ENCODE results near the gene UBE3C.
A peak's percentile ranks its signal among the peaks of the same experiment; 100 is the strongest.
"Not testable (repeated sequence)": the region's sequence is repeated elsewhere in the genome, so short reads cannot be mapped to it uniquely, and the experiment has no call there.

UBE3C gene

DNA sequence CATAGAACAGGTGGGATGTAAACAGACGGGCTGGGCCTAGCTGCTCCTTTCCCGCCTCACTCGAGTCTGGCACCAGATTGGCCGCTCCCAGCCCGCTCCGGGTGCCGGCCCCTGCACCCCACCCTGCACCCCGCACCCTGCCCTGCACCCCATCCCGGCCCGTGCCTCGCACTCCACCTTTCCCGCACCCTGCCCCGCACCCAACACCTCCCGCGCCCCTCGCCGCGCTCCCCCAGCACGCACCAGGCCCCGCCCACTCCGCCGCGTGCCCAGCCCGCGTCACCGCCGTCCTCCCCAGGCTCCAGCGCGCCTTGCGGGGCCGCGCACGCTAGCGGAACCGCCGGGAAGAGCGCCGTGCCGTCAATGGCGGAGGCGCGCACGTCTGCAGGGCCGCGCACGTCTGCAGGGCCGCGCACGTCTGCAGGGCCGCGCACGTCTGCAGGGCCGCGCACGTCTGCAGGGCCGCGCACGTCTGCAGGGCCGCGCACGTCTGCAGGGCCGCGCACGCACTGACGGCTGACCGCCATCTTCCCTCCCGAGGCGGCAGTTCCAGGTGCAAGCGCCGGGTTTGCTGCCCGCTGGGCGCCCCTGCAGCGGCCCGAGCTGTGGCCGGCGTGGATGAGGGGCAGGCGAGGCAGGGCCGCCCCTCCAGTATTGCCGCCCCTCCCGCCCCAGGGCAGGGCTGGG is at the start of gene UBE3C:
Gene UBE3C (plus strand): TSS at position 503 of the 687 bp plus-strand sequence. CDS start 347 bp downstream, outside the sequence.
- peak; percentile 98 for DNase-seq (ENCODE audit: low read depth, low spot score)

DNA sequence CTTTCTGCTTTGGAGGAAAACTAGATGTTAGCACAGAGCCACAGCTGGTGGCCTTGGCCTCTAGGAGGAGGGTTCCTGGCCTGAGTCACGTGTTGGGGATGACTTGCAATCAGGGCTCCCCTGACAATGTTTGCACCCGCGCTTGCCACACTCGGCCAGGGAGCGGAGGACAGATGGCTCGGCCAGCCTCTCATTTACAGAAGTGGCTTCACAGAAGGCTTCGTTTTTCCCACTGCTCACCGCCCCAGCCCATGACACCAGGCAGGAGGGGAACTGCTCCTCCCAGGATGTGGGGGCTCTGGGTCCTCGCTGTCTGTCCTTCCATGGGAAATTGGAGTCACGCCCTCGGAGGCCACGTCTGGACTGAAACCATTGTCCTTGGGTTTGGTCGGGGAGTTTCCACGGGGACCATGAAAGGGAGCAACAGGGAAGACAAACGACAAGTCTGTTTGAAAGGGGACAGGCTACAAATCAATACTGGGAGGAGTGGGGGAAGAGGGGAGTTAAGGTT is 49.6 kb upstream of the UBE3C start:
- DNase-seq (ENCODE audit: low read depth, low spot score): no peak

- no peak for DNase-seq (ENCODE audit: low read depth, low spot score)
Observed at GRCh38 chr7:157090485-157091165, 48.1 kb upstream of the UBE3C start.

DNA sequence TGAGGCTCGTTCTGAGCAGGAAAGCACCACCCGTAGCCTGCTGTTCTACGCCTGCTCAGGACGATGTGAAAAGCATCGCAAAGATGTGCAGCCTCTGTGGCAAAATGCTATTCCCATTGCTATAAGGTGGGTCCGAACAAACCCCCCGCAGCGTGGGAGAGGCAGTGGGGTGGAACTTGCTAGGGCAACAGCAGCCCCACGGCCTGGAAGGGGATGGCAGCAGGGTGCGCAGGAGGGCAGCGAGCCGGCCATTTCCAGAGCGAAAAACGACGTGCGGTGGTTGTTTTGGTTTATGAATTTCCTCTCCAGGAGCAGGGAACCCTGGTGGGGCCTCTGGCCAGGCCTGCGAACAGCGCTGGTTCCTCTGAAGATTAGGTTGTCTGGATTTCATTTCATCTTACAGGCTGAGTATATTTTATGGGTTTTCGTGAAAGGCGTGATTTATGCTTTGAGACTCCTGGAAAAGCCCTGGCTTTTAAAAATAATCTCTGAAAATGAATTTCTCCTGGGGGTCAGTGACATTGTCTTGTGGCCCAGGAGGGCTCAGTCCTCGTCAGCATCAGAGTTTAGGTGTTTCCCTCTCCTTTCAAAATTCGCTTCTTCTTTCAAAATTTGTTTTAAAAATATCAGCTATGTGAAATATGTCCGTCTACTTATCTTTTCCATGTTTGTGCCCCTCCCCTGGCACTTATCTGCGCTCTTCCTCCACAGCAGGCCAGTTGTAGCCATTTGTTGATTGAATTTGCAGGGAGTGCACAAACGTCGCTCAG is 42.3 kb upstream of the UBE3C start:
- no peak for DNase-seq (ENCODE audit: low read depth, low spot score)

GRCh38 chr7:157097056-157097329 is 41.7 kb upstream of the UBE3C start:
- no peak for DNase-seq (ENCODE audit: low read depth, low spot score)

GRCh38 chr7:157097569-157097968 is 41.2 kb upstream of the UBE3C start:
- no peak for DNase-seq (ENCODE audit: low read depth, low spot score)

DNA sequence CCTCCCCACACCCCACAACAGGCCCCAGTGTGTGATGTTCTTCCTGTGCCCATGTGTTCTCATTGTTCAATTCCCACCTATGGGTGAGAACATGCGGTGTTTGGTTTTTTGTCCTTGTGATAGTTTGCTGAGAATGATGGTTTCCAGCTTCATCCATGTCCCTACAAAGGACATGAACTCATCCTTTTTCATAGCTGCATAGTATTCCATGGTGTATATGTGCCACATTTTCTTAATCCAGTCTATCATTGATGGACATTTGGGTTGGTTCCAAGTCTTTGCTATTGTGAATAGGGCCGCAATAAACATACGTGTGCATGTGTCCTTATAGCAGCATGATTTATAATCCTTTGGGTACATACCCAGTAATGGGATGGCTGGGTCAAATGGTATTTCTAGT is 38.7 kb upstream of the UBE3C start:
- DNase-seq (ENCODE audit: low read depth, low spot score): not testable (repeated sequence)

GRCh38 chr7:157103641-157104040 is 35.1 kb upstream of the UBE3C start:
- not testable (repeated sequence) for DNase-seq (ENCODE audit: low read depth, low spot score)

GRCh38 chr7:157111311-157111710 is 27.4 kb upstream of the UBE3C start:
- no peak for DNase-seq (ENCODE audit: low read depth, low spot score)

DNA sequence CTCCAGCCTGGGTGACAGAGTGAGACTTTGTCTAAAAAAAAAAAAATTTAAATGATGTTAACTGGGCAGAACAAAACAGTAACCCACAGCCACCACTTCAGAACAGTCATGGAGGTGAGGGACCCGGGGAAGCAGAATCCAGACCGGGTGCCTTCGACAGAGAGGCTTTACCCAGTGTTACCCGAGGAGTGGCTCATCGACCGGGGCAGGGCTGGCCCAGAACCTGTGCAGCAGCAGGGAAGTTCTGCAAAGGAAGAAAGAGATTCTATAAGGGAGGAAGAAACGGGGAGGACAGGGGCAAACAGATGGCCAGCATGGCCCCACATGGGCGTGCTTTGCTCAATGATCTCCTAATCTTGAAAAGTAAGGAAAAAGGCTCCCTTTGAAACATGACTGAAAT is 26.0 kb upstream of the UBE3C start:
- DNase-seq (ENCODE audit: low read depth, low spot score): no peak

DNA sequence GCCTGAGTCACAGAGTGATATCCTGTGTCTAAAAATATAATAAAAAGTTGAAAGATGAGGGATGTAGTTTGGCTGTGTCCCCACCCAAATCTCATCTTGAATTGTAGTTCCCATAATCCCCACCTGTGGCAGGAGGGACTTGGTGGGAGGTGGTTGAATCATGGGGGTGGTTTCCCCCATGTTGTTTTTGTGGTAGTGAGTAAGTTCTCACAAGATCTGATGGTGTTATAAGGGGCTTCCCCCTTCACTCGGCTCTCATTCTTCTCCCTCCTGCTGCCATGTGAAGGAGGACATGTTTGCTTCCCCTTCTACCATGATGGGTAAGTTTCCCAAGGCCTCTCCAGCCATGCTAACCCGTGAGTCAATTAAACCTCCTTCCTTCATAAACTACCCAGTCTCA is 25.1 kb upstream of the UBE3C start:
- DNase-seq (ENCODE audit: low read depth, low spot score): no peak

DNA sequence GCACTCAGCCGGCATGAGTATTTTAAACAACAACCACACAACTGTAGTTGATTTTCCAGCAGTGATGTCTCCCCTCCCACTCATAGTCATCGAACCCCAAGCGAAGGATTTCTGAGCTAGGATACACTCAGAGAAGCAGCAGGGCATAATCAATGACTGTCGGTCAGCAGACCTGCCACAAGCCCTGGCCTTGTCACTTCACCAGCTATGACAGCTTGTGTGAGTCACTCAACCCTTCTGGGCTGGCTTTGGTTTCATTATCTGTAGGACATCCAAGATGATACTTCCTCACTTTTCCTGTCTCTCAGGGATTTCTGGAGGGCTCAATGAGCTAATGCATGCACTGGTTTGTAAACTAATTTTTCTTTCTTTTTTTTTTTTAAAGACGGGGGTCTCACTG is 22.0 kb upstream of the UBE3C start:
- no peak for DNase-seq (ENCODE audit: low read depth, low spot score)

DNA sequence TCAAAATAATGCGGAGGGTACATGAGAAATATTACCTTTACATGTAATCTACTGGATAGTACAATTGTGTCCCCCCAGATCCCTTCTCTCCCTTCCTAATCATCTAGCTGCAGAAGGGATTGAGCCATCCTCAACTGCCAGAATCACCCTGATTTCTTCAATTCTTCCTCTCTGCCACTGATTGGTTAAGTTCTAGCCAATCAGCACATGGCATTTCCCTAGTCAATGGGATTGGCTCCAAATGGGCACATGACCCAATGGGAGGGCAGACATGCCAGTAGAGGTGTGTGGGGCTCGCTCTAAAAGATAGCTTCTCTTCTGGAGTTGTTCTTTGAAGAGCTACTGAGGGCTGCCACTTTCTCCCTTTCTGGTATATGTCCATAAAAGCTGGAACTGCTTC is 20.9 kb upstream of the UBE3C start:
- DNase-seq (ENCODE audit: low read depth, low spot score): no peak

- DNase-seq (ENCODE audit: low read depth, low spot score): no peak
Observed at GRCh38 chr7:157120181-157120580, 18.5 kb upstream of the UBE3C start.

DNA sequence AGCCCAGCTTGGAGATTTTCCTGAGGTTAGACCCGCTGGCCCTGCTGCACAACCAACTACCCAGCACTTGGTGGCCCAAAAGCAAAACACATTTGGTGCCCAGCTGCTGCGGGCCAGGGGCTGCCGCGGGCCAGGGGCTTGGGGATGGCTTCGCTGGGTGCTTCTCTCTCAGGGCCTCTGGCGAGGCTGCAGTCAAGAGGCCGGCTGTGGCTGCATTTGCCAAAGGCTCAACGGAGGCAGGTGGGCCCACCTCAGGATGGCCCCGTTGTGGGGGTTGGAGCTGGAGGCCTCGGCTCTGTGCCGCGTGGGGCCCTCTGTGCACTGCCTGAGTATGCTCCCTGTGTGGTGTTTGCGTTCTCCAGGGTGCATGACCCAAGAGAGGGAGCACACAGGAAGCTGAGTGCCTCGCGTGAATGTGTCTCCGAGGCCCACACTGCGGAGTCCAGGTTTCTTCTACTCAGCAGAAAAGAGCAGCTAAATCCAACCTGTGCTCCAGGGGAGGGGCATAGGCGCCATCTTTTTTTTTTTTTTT is 17.5 kb upstream of the UBE3C start:
- DNase-seq (ENCODE audit: low read depth, low spot score): no peak

GRCh38 chr7:157122800-157123495 is 15.8 kb upstream of the UBE3C start:
- DNase-seq (ENCODE audit: low read depth, low spot score): no peak

- DNase-seq (ENCODE audit: low read depth, low spot score): no peak
Observed at GRCh38 chr7:157124690-157125089, 14.0 kb upstream of the UBE3C start.

DNA sequence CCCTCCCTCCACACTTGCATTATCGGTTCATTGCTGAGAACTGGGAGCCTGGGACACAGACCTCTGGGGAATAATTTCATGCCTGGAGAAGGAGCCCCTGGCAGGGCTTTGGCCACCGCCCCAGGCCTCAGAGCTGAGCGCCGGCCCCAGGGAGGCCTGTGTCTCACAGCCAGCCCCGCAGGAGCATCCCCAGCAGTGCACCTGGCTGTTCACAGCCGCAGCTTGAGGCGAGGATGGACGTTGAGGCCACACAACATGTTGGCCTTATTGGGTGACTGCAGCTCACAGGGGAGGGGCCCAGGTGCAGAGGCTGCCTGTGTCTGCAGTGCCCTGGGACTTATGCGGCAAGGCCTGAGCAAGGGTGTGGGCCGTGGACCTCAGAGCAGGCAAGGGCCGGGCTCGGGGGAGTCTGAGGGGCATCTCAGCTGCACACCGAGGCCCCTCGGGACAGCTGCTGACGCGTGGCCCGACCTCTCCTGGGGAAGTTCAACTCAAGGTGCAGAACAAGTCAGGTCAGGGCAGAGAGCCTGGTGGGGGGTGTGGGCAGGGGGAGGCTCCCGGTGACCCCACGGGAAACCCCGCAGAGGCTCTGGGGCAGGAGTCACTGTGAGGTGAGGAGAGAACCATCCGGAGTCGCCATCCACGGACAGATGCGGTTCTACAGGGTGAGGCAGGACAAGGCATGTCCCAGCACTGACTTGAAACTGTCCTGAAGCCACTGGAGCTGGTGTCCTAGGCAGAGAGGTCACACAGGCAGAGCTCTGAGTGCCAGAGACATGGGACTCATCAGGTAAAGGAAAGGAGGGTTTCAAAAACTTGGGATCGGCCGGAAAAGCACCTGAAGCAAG is 13.1 kb upstream of the UBE3C start:
- DNase-seq (ENCODE audit: low read depth, low spot score): no peak

DNA sequence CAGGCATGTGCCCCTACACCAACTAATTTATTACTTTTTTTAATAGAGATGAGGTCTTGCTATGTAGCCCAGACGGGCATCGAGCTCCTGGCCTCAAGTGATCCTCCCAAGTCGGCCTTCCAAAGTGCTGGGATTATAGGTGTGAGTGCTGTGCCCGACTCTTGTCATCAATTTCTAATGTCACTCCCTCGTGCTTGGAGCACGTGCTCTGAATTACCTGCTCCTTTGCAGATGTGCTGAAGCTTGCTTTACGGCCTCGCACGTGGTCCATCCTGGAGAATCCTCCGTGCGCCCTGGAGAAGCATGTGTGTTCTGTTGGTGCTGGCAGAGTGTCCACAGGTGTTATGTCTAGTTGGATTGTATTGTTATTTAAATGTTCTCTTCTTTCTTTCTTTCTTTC is 11.8 kb upstream of the UBE3C start:
- no peak for DNase-seq (ENCODE audit: low read depth, low spot score)

- no peak for DNase-seq (ENCODE audit: low read depth, low spot score)
Observed at GRCh38 chr7:157129200-157129599, 9.5 kb upstream of the UBE3C start.

DNA sequence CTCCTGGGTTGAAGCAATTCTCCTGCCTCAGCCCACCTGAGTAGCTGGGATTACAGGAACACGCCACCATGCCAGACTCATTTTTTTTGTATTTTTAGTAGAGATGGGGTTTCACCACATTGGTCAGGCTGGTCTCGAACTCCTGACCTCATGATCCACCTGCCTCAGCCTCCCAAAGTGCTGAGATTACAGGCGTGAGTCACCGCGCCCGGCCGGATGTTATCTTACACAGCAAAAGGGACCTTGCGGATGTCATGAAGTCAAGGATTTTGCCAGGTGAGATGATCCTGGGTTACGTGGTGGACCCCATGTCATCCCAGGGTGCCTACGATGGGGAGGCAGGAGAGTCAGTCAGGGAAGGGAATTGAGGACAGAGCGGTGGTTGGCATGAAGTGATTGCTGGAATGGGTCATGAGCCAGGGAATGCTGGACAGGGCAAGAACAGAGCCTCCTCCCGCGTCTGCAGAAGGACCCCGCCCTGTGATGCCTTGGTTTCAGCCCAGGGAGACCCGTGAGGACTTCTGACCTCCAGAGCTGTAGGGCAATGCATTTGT is 8.7 kb upstream of the UBE3C start:
- DNase-seq (ENCODE audit: low read depth, low spot score): no peak
